AG04450 (cell line): ENCODE measurements around the gene MSI2. TPM values are rescaled to one million over a fixed set of nuclear protein-coding genes. Genes with fewer than 3 reads are reported as not detected.

ENCODE experiments used
- CTCF ChIA-PET: fragments of 300-600, 350-600 bp; formaldehyde crosslinking; extraction: SDS; loops from one replicate; lab custom pipeline; 2022; ENCODE audit warnings: antibody characterized with exemption, inconsistent platforms; lab: Charles Lee
- POLR2A ChIA-PET: fragments of 350-600 bp; formaldehyde crosslinking; extraction: SDS; loops from one replicate; lab custom pipeline; 2021; ENCODE audit warnings: antibody characterized with exemption, inconsistent platforms; lab: Yijun Ruan, JAX
- DNase-seq: peaks from one replicate; pipeline ENCODE4 v3.0.0-alpha.2; 2011; ENCODE audit warnings: low read depth, low spot score
- H3K27ac ChIP-seq: one replicate; pipeline ENCODE4 v1.5.1; 2012; ENCODE audit warnings: low read depth, low read length, control low read depth
- H3K27me3 ChIP-seq: one replicate; pipeline ENCODE4 v1.6.0; 2012; ENCODE audit warnings: low read length; ENCODE audit not compliant: control insufficient read depth, insufficient read depth
- H3K4me3 ChIP-seq: 2 replicates; pipeline ENCODE4 v1.5.1; 2011; ENCODE audit warnings: mild to moderate bottlenecking, low read depth, low read length, control low read depth
- H3K9me3 ChIP-seq: 2 replicates; pipeline ENCODE4 v1.5.1; 2012; ENCODE audit warnings: low read length; ENCODE audit not compliant: control insufficient read depth, insufficient read depth
- polyA plus RNA-seq: library from polyadenylated mRNA; depleted of rRNA; stranded (reverse); fragments of >200 nt; gene quantifications from 2 replicates; pipeline ENCODE4 v1.2.3, GENCODE V29; 2011
- TF ChIP-seq, protein P1 (sequence below): IDR thresholded peaks from 2 replicates; pipeline ENCODE4 v1.5.1; 2011; ENCODE audit warnings: low read depth, low read length, control low read depth, inconsistent platforms

The MSI2 gene
- polyA plus RNA-seq, 1 experiment: 26.2 TPM

GRCh38 chr17:57271821-57272220, 15.5 kb downstream of the MSI2 start:
- no peaks in the 10 kb centered on the region for H3K9me3 ChIP-seq
- ChIA-PET POLR2A (no interaction called here), CTCF (interaction anchor here (0.6 to 0.8 kb wide), 2 partner anchors 8 to 11 kb away, joined by 3 read pairs; no protein-coding TSS in a partner anchor)
- DNase-seq: no peak
- no peaks in the 10 kb centered on the region for H3K27me3 ChIP-seq
- no peak overlapping the region for H3K4me3 ChIP-seq
- TF ChIP-seq, protein P1, sequence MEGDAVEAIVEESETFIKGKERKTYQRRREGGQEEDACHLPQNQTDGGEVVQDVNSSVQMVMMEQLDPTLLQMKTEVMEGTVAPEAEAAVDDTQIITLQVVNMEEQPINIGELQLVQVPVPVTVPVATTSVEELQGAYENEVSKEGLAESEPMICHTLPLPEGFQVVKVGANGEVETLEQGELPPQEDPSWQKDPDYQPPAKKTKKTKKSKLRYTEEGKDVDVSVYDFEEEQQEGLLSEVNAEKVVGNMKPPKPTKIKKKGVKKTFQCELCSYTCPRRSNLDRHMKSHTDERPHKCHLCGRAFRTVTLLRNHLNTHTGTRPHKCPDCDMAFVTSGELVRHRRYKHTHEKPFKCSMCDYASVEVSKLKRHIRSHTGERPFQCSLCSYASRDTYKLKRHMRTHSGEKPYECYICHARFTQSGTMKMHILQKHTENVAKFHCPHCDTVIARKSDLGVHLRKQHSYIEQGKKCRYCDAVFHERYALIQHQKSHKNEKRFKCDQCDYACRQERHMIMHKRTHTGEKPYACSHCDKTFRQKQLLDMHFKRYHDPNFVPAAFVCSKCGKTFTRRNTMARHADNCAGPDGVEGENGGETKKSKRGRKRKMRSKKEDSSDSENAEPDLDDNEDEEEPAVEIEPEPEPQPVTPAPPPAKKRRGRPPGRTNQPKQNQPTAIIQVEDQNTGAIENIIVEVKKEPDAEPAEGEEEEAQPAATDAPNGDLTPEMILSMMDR: no peak
- no peak overlapping the region for H3K27ac ChIP-seq

- DNase-seq: no peak
- Histone ChIP-seq H3K9me3 (no peaks in the 10 kb centered on the region), H3K27ac (no peak overlapping the region), H3K4me3 (no peak overlapping the region), H3K27me3 (no peaks in the 10 kb centered on the region)
- TF ChIP-seq, protein P1: no peak
- CTCF ChIA-PET: no interaction called here
- POLR2A ChIA-PET: no interaction called here
Observed at GRCh38 chr17:57273490-57273889, 17.2 kb downstream of the MSI2 start.

- POLR2A ChIA-PET: no interaction called here
Observed at GRCh38 chr17:57274162-57274561, 17.8 kb downstream of the MSI2 start.

DNA sequence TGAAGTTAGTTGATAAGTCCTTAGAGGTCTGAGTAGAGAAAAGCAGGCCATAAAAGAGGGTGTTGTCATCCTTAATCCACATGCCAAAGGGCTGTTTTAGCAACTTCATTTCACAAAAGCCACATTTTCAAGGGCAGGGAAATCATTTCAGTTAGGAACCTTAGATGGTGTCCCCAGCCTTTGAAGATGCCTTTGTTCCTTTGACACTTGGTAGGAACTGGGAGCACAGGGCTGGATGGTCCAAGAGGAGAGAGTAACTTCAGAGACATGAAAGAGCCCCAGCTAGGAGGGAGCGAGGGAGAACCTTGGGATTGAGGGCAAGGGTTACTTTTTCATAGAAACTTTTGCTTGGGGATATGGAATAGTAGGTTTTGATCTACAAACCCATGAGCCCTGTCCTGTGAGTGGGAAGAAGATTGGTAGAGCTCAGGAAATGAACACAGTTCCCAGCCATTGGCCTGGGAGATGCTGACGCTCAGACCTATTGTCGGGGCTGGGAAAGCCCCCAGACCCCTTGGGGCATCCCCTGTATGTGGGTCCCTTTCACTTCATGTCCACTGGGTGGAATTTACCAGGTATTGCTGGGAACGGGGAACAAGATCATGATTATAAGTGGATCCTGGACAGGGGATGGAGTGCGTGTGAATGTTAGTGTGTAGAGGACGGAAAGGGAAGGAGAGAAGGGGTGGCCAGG, 18.9 kb downstream of the MSI2 start:
- no peak overlapping the region for H3K4me3 ChIP-seq
- H3K9me3 ChIP-seq: no peaks in the 10 kb centered on the region
- TF ChIP-seq, protein P1: no peak
- no peak overlapping the region for H3K27ac ChIP-seq
- H3K27me3 ChIP-seq: no peaks in the 10 kb centered on the region
- no peak for DNase-seq
- ChIA-PET POLR2A (no interaction called here), CTCF (no interaction called here)

More at GRCh38 chr17:57274162-57274561, 17.8 kb downstream of the MSI2 start:
- TF ChIP-seq, protein P1: no peak
- no peak overlapping the region for H3K27ac ChIP-seq
- H3K27me3 ChIP-seq: no peaks in the 10 kb centered on the region
- no peak overlapping the region for H3K4me3 ChIP-seq
- DNase-seq: no peak
- CTCF ChIA-PET: no interaction called here
- H3K9me3 ChIP-seq: no peaks in the 10 kb centered on the region

DNA sequence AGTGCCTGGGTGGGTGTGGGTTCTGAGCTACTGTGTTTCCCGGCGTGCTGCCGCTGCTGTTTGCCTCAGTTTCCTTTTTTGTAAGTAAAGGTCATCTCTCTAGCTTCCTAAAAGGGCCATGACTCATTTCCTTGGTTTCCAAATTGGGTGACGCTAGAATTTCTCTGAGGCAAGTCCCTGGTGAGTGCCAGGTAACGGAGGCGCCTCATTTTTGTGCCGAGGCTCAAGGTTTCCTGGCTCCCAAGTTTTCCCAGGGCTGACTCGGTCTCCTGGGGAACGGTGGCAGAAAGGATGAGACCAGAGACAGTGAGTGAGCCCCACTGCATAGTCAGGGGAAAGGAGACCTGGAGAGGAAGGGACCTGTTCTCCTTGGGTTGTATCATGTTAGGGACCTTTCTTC, 20.3 kb downstream of the MSI2 start:
- no peaks in the 10 kb centered on the region for H3K27me3 ChIP-seq
- CTCF ChIA-PET: no interaction called here
- DNase-seq: no peak
- TF ChIP-seq, protein P1: no peak
- no peaks in the 10 kb centered on the region for H3K9me3 ChIP-seq
- no peak overlapping the region for H3K27ac ChIP-seq
- POLR2A ChIA-PET: no interaction called here
- no peak overlapping the region for H3K4me3 ChIP-seq
